H1 (cell line): ENCODE results near the gene CYGB. TPM values are rescaled to one million over a fixed set of nuclear protein-coding genes. Genes with fewer than 3 reads are reported as not detected.

Source experiments
- BRCA1 ChIP-seq: IDR thresholded peaks from 2 replicates; pipeline ENCODE4 v1.6.1; 2012; ENCODE audit warnings: low read depth, low read length, improper control_type of control experiment
- CREB1 ChIP-seq: IDR thresholded peaks from 2 replicates; pipeline ENCODE4 v1.6.1; 2012; ENCODE audit warnings: inconsistent platforms
- MAFK ChIP-seq: IDR thresholded peaks from 2 replicates; pipeline ENCODE4 v1.6.1; 2012; ENCODE audit warnings: low read depth, mild to moderate bottlenecking, improper control_type of control experiment, low read length
- NANOG ChIP-seq: IDR thresholded peaks from 2 replicates; pipeline ENCODE4 v1.6.1; 2011; ENCODE audit warnings: low read length, low read depth, mild to moderate bottlenecking, inconsistent platforms; ENCODE audit not compliant: insufficient read depth, poor library complexity, severe bottlenecking
- POLR2A ChIP-seq, 2 experiments: IDR thresholded peaks; 1 replicate in 1 of 2; 2 replicates in 1 of 2; pipeline ENCODE4 v1.6.1; 2011; ENCODE audit warnings: low read depth in 2 of 2, low read length in 2 of 2, mild to moderate bottlenecking in 2 of 2; ENCODE audit errors: control extremely low read depth in 1 of 2
- SIN3A ChIP-seq, 2 experiments: IDR thresholded peaks in 1 of 2; conservative IDR thresholded peaks in 1 of 2; 2 replicates each; pipeline ENCODE4 v1.6.1; 2011 to 2012; ENCODE audit warnings: low read length in 2 of 2, improper control_type of control experiment in 1 of 2, low read depth in 1 of 2, mild to moderate bottlenecking in 1 of 2
- SP1 ChIP-seq: IDR thresholded peaks from 2 replicates; pipeline ENCODE4 v1.6.1; 2011; ENCODE audit warnings: low read depth, low read length
- TCF12 ChIP-seq: IDR thresholded peaks from 2 replicates; pipeline ENCODE4 v1.6.1; 2011; ENCODE audit warnings: low read depth, mild to moderate bottlenecking, low read length
- ZNF274 ChIP-seq: IDR thresholded peaks from 2 replicates; pipeline ENCODE4 v1.7.0; 2012; ENCODE audit warnings: low read length, borderline replicate concordance; ENCODE audit errors: extremely low read depth
- polyA plus RNA-seq, 7 experiments: library from polyadenylated mRNA; depleted of rRNA in 3 of 7; stranded (reverse) in 5 of 7; unstranded in 2 of 7; fragments of >200 nt in 5 of 7; fragments of 200-250 nt in 2 of 7; gene quantifications; 1 replicate in 5 of 7; 2 replicates in 1 of 7; 4 replicates in 1 of 7; pipeline versions ENCODE4 v1.2.1 to v1.2.3, GENCODE V29; 2011 to 2013; ENCODE audit warnings: missing spikeins in 2 of 7, mixed read lengths in 2 of 7
- total RNA-seq: library from RNA; stranded (reverse); fragmentation: NEBNext Ultra II Directional; extraction: Animal tissue kit (Norgen Biotek cat#: 25700); gene quantifications from 2 replicates; pipeline ENCODE4 v1.2.1, GENCODE V29; 2021
- TF ChIP-seq, protein P1 (sequence below): fragments of 300-600 bp; sonication (generic); IDR thresholded peaks from 2 replicates; pipeline ENCODE4 v1.7.1; 2012; ENCODE audit warnings: low read length, moderate library complexity, mild to moderate bottlenecking, inconsistent platforms; ENCODE audit not compliant: insufficient replicate concordance

Gene CYGB
- total and polyA plus RNA-seq, 2 of the 8 experiments (the other 6 are each of a cell fraction or from before 2014, with no cell fraction given) = 2.7 to 3.7 TPM

DNA sequence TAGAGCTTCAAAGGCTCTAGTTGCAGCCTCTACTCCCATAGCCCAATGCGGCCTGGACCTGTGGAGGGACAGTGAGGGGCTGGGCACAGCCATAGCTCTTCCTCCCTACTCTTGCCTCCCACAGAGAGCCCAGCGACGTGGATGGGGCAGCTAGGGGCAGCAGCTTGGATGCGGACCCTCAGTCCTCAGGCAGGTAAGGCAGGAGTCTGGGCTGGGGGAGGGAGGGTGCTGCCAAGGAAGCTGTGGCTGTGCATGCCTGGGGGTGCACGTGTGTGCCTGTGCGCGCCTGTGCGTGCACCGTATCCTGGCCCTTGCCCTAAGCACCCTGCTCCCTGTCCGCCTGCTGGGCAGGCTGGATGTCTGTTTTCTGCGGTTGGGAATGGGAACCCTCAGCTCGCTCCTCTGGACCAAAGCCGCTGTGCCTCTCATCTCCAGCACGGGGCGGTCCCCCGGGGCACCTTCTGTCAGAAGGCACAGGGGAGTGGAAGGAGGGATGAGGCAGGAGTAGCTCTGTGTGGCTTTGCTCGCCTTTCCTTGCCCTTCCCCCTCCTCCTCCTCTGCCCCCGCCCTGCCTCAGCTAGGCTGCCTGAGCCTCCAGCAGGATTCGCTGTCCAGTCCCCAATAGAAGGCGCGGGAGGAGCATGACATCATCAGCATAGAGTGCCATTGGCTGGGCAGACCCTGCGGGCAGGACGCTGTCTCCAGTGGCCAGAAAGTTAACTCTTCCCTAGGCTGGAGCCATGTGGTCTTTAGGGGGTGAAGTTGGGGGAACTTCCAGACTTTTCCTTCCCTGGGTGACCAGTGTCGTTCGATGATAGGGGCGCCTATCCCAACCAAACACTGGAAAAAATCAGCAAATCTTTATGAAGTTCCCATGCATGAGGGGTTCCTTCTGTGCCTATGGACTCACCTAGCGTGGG is 3.1 kb upstream of the CYGB start (continued):
- TF ChIP-seq, protein P1, sequence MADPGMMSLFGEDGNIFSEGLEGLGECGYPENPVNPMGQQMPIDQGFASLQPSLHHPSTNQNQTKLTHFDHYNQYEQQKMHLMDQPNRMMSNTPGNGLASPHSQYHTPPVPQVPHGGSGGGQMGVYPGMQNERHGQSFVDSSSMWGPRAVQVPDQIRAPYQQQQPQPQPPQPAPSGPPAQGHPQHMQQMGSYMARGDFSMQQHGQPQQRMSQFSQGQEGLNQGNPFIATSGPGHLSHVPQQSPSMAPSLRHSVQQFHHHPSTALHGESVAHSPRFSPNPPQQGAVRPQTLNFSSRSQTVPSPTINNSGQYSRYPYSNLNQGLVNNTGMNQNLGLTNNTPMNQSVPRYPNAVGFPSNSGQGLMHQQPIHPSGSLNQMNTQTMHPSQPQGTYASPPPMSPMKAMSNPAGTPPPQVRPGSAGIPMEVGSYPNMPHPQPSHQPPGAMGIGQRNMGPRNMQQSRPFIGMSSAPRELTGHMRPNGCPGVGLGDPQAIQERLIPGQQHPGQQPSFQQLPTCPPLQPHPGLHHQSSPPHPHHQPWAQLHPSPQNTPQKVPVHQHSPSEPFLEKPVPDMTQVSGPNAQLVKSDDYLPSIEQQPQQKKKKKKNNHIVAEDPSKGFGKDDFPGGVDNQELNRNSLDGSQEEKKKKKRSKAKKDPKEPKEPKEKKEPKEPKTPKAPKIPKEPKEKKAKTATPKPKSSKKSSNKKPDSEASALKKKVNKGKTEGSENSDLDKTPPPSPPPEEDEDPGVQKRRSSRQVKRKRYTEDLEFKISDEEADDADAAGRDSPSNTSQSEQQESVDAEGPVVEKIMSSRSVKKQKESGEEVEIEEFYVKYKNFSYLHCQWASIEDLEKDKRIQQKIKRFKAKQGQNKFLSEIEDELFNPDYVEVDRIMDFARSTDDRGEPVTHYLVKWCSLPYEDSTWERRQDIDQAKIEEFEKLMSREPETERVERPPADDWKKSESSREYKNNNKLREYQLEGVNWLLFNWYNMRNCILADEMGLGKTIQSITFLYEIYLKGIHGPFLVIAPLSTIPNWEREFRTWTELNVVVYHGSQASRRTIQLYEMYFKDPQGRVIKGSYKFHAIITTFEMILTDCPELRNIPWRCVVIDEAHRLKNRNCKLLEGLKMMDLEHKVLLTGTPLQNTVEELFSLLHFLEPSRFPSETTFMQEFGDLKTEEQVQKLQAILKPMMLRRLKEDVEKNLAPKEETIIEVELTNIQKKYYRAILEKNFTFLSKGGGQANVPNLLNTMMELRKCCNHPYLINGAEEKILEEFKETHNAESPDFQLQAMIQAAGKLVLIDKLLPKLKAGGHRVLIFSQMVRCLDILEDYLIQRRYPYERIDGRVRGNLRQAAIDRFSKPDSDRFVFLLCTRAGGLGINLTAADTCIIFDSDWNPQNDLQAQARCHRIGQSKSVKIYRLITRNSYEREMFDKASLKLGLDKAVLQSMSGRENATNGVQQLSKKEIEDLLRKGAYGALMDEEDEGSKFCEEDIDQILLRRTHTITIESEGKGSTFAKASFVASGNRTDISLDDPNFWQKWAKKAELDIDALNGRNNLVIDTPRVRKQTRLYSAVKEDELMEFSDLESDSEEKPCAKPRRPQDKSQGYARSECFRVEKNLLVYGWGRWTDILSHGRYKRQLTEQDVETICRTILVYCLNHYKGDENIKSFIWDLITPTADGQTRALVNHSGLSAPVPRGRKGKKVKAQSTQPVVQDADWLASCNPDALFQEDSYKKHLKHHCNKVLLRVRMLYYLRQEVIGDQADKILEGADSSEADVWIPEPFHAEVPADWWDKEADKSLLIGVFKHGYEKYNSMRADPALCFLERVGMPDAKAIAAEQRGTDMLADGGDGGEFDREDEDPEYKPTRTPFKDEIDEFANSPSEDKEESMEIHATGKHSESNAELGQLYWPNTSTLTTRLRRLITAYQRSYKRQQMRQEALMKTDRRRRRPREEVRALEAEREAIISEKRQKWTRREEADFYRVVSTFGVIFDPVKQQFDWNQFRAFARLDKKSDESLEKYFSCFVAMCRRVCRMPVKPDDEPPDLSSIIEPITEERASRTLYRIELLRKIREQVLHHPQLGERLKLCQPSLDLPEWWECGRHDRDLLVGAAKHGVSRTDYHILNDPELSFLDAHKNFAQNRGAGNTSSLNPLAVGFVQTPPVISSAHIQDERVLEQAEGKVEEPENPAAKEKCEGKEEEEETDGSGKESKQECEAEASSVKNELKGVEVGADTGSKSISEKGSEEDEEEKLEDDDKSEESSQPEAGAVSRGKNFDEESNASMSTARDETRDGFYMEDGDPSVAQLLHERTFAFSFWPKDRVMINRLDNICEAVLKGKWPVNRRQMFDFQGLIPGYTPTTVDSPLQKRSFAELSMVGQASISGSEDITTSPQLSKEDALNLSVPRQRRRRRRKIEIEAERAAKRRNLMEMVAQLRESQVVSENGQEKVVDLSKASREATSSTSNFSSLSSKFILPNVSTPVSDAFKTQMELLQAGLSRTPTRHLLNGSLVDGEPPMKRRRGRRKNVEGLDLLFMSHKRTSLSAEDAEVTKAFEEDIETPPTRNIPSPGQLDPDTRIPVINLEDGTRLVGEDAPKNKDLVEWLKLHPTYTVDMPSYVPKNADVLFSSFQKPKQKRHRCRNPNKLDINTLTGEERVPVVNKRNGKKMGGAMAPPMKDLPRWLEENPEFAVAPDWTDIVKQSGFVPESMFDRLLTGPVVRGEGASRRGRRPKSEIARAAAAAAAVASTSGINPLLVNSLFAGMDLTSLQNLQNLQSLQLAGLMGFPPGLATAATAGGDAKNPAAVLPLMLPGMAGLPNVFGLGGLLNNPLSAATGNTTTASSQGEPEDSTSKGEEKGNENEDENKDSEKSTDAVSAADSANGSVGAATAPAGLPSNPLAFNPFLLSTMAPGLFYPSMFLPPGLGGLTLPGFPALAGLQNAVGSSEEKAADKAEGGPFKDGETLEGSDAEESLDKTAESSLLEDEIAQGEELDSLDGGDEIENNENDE = no peak
- TF ChIP-seq CREB1 (peak; percentile 68), MAFK (no peak), TCF12 (no peak), NANOG (no peak), BRCA1 (no peak), POLR2A (IDR thresholded peaks at IDR 0.05; ENCODE audit: control extremely low read depth in 1 of 2, low read depth in 2 of 2, low read length in 2 of 2) (no peak), SIN3A (conservative IDR thresholded peaks at IDR 0.05 in 1 of 2, IDR thresholded peaks at IDR 0.05 in 1 of 2; ENCODE audit: low read depth in 1 of 2, low read length in 2 of 2) (0 out of 4 replicates have a peak, but pooled peaks of 1 of the 2 experiments have one; percentile 32), ZNF274 (no peak), SP1 (peak; percentile 38; the same call in 1 of the 2 replicates)
